Neural cell (in vitro differentiated cells): ENCODE results near the gene REXO5. TPM values are rescaled to one million over a fixed set of nuclear protein-coding genes. Genes with fewer than 3 reads are reported as not detected.

ENCODE experiments used
- H2AFZ ChIP-seq: fragments of 200-600, 300-800 bp; sonication (generic), shearing (Covaris generic); 2 replicates; pipeline ENCODE4 v1.6.0; 2014; ENCODE audit warnings: low read depth, mild to moderate bottlenecking, antibody characterized with exemption, low read length, moderate library complexity
- H3F3A ChIP-seq: fragments of 200-600 bp; shearing (Covaris generic); 2 replicates; pipeline ENCODE4 v1.6.1; 2016; ENCODE audit warnings: mild to moderate bottlenecking, moderate library complexity, mixed read lengths, antibody characterized with exemption, low read length; ENCODE audit not compliant: insufficient read depth, poor library complexity, severe bottlenecking
- H3K27ac ChIP-seq: fragments of 200-600, 300-800 bp; sonication (generic), shearing (Covaris generic); 2 replicates; pipeline ENCODE4 v1.5.1; 2014; ENCODE audit warnings: mild to moderate bottlenecking, low read length, moderate library complexity
- H3K27me3 ChIP-seq: fragments of 300-800, 200-600 bp; sonication (generic), shearing (Covaris generic); 2 replicates; pipeline ENCODE4 v1.6.0; 2014; ENCODE audit warnings: mild to moderate bottlenecking, low read depth, low read length, moderate library complexity; ENCODE audit not compliant: insufficient read depth
- H3K36me3 ChIP-seq: fragments of 300-800, 200-600 bp; sonication (generic), shearing (Covaris generic); 2 replicates; pipeline ENCODE4 v1.5.1; 2014; ENCODE audit warnings: mild to moderate bottlenecking, antibody characterized with exemption, low read length, moderate library complexity; ENCODE audit not compliant: insufficient read depth
- H3K4me2 ChIP-seq: fragments of 300-800, 200-600 bp; sonication (generic), shearing (Covaris generic); 2 replicates; pipeline ENCODE4 v1.6.0; 2014; ENCODE audit warnings: mild to moderate bottlenecking, low read length
- H3K4me3 ChIP-seq: fragments of 300-800, 200-600 bp; sonication (generic), shearing (Covaris generic); 2 replicates; pipeline ENCODE4 v1.5.1; 2014; ENCODE audit warnings: mild to moderate bottlenecking, low read length, moderate library complexity
- H3K79me2 ChIP-seq: fragments of 200-600 bp; shearing (Covaris generic); replicated peaks from 2 replicates; pipeline ENCODE4 v1.6.0; 2014; ENCODE audit warnings: mild to moderate bottlenecking, low read length, moderate library complexity; ENCODE audit not compliant: insufficient read depth
- H3K9ac ChIP-seq: fragments of 300-800, 200-600 bp; sonication (generic), shearing (Covaris generic); 2 replicates; pipeline ENCODE4 v1.6.1; 2016; ENCODE audit warnings: mild to moderate bottlenecking, low read length, mixed read lengths
- H3K9me2 ChIP-seq: fragments of 200-600 bp; shearing (Covaris generic); 2 replicates; pipeline ENCODE4 v1.6.1; 2016; ENCODE audit warnings: mild to moderate bottlenecking, low read length, mixed read lengths; ENCODE audit not compliant: insufficient read depth
- H3K9me3 ChIP-seq: fragments of 200-600, 300-800 bp; sonication (generic), shearing (Covaris generic); 2 replicates; pipeline ENCODE4 v1.6.1; 2016; ENCODE audit warnings: mild to moderate bottlenecking, mixed run types, low read length, moderate library complexity, mixed read lengths
- H4K20me1 ChIP-seq: fragments of 200-600 bp; shearing (Covaris generic); 2 replicates; pipeline ENCODE4 v1.6.1; 2016; ENCODE audit warnings: mild to moderate bottlenecking, mixed run types; ENCODE audit not compliant: insufficient read depth
- CTCF ChIP-seq: fragments of 450-650 bp; IDR thresholded peaks from 2 replicates; pipeline ENCODE4 v1.5.1; 2014; ENCODE audit warnings: antibody characterized with exemption, mild to moderate bottlenecking, moderate library complexity; ENCODE audit not compliant: poor library complexity, severe bottlenecking
- EP300 ChIP-seq: fragments of 450-650 bp; conservative IDR thresholded peaks from 2 replicates; pipeline ENCODE4 v1.6.1; 2014; ENCODE audit warnings: antibody characterized with exemption, mild to moderate bottlenecking, moderate library complexity; ENCODE audit not compliant: poor library complexity, severe bottlenecking
- EZH2 ChIP-seq: fragments of 200-600, 300-800 bp; shearing (Covaris generic), sonication (generic); IDR thresholded peaks from 2 replicates; pipeline ENCODE4 v1.6.1; 2014; ENCODE audit warnings: antibody characterized with exemption, low read length, borderline replicate concordance, mild to moderate bottlenecking; ENCODE audit not compliant: insufficient read depth, poor library complexity, severe bottlenecking
- MXI1 ChIP-seq: fragments of 450-650 bp; conservative IDR thresholded peaks from 2 replicates; pipeline ENCODE4 v1.6.1; 2014; ENCODE audit warnings: antibody characterized with exemption, mild to moderate bottlenecking; ENCODE audit not compliant: poor library complexity, severe bottlenecking
- POLR2AphosphoS5 ChIP-seq: IDR thresholded peaks from 2 replicates; pipeline ENCODE4 v1.6.1; 2012
- RAD21 ChIP-seq: fragments of 450-650 bp; conservative IDR thresholded peaks from 2 replicates; pipeline ENCODE4 v1.6.1; 2014; ENCODE audit warnings: antibody characterized with exemption, mild to moderate bottlenecking, moderate library complexity
- REST ChIP-seq: IDR thresholded peaks from 2 replicates; pipeline ENCODE4 v1.6.1; 2012; ENCODE audit warnings: borderline replicate concordance
- SMC3 ChIP-seq: fragments of 450-650 bp; conservative IDR thresholded peaks from 2 replicates; pipeline ENCODE4 v1.6.1; 2014; ENCODE audit warnings: antibody characterized with exemption, mild to moderate bottlenecking, moderate library complexity; ENCODE audit not compliant: poor library complexity
- TAF1 ChIP-seq: IDR thresholded peaks from 2 replicates; pipeline ENCODE4 v1.6.1; 2012; ENCODE audit warnings: low read depth
- polyA plus RNA-seq: library from polyadenylated mRNA; depleted of rRNA; stranded (reverse); fragments of >200 nt; gene quantifications from 2 replicates; pipeline ENCODE4 v1.2.3, GENCODE V29; 2014

The REXO5 gene
- polyA plus RNA-seq, 1 donor from 2014 or later: 11.2 TPM

GRCh38 chr16:20774703-20775362 lies 31.5 kb upstream of the REXO5 start:
- Histone ChIP-seq H3K9me3 (no peaks in the 10 kb centered on the region), H2AFZ (no peak overlapping the region)
- no peak for TF ChIP-seq SMC3
- TF ChIP-seq MXI1: no peak
- no peak for TF ChIP-seq RAD21
- no peak for TF ChIP-seq EZH2
- TF ChIP-seq REST: no peak
- no peak for TF ChIP-seq CTCF
- TF ChIP-seq POLR2AphosphoS5: no peak
- no peak for TF ChIP-seq TAF1
- no peak for TF ChIP-seq EP300

DNA sequence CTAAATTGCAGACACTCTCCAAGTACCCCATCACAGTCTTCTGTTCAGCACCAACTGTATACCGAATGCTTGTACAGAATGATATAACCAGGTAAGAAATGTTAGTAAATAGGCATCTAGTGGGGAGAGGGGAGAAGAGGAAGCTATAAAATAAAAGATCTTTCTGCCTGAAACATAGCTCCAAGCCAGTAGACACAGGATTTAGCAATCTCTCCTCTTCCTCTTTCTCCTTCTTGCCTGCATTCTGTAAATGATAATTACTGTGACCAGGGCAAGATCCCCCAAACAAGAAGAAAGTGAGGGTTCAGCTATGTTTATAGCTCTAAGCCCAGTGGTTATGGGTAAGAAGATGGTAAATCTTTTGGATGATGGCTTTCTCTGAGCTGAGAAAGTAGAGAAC lies 24.6 kb upstream of the REXO5 start:
- Histone ChIP-seq H3K9me2 (no peaks in the 10 kb centered on the region), H3K4me2 (no peak overlapping the region), H3K9ac (no peak overlapping the region), H4K20me1 (no peaks in the 10 kb centered on the region), H3K36me3 (no peaks in the 10 kb centered on the region), H3K9me3 (no peaks in the 10 kb centered on the region), H3K27me3 (no peaks in the 10 kb centered on the region), H2AFZ (no peak overlapping the region), H3K79me2 (no peaks in the 10 kb centered on the region), H3F3A (no peaks in the 10 kb centered on the region), H3K4me3 (no peak overlapping the region), H3K27ac (no peak overlapping the region)
- no peak for TF ChIP-seq REST
- no peak for TF ChIP-seq POLR2AphosphoS5
- no peak for TF ChIP-seq SMC3
- TF ChIP-seq RAD21: no peak
- TF ChIP-seq CTCF: no peak
- no peak for TF ChIP-seq MXI1
- no peak for TF ChIP-seq EP300
- no peak for TF ChIP-seq EZH2
- TF ChIP-seq TAF1: no peak

More at GRCh38 chr16:20774703-20775362, 31.5 kb upstream of the REXO5 start:
- Histone ChIP-seq H3F3A (no peaks in the 10 kb centered on the region), H3K4me2 (no peak overlapping the region), H4K20me1 (no peaks in the 10 kb centered on the region), H3K36me3 (no peaks in the 10 kb centered on the region), H3K79me2 (no peaks in the 10 kb centered on the region), H3K9ac (no peak overlapping the region), H3K27me3 (no peaks in the 10 kb centered on the region), H3K4me3 (no peak overlapping the region), H3K27ac (no peak overlapping the region), H3K9me2 (no peaks in the 10 kb centered on the region)
